Progenitor cell of endocrine pancreas (in vitro differentiated cells): ENCODE results near the gene CDC6. TPM values are rescaled to one million over a fixed set of nuclear protein-coding genes. Genes with fewer than 3 reads are reported as not detected.

Experiments used
- DNase-seq: peaks from one replicate; pipeline ENCODE4 v3.0.0; 2021; ENCODE audit warnings: low spot score; ENCODE audit not compliant: unreplicated experiment
- H3K27ac Mint-ChIP-seq: 2 replicates; pipeline ENCODE4 v1.8.0; 2021; ENCODE audit warnings: mild to moderate bottlenecking, moderate library complexity, mixed read lengths
- H3K27me3 Mint-ChIP-seq: 2 replicates; pipeline ENCODE4 v1.8.0; 2021; ENCODE audit warnings: mixed read lengths
- H3K36me3 Mint-ChIP-seq: 2 replicates; pipeline ENCODE4 v1.8.0; 2022; ENCODE audit warnings: mixed read lengths; ENCODE audit not compliant: insufficient read depth
- H3K4me1 Mint-ChIP-seq: 2 replicates; pipeline ENCODE4 v1.8.0; 2021; ENCODE audit warnings: low read depth, mixed read lengths
- H3K4me3 Mint-ChIP-seq: 2 replicates; pipeline ENCODE4 v1.8.0; 2021; ENCODE audit warnings: low read depth, mild to moderate bottlenecking, moderate library complexity, mixed read lengths
- H3K9me3 Mint-ChIP-seq: 2 replicates; pipeline ENCODE4 v1.8.0; 2021; ENCODE audit warnings: low read depth, mixed read lengths
- CTCF ChIP-seq: fragments of 200-600 bp; sonication (generic); IDR thresholded peaks from one replicate; pipeline ENCODE4 v1.5.0; 2021; ENCODE audit warnings: antibody characterized with exemption, mild to moderate bottlenecking; ENCODE audit not compliant: unreplicated experiment
- total RNA-seq: library from RNA; stranded (reverse); gene quantifications from 2 replicates; pipeline ENCODE4 v1.2.1, GENCODE V29; 2021

The CDC6 gene
- total RNA-seq, 1 donor from 2014 or later: 35.7 TPM

GRCh38 chr17:40315206-40315605 lies 27.5 kb downstream of the CDC6 start:
- H3K4me1 Mint-ChIP-seq: peaks cover 68% of the 10 kb centered on the region
- H3K27me3 Mint-ChIP-seq: no peaks in the 10 kb centered on the region
- no peaks in the 10 kb centered on the region for H3K9me3 Mint-ChIP-seq

GRCh38 chr17:40315678-40316570 lies 28.2 kb downstream of the CDC6 start:
- no peak for DNase-seq
- H3K9me3 Mint-ChIP-seq: no peaks in the 10 kb centered on the region
- H3K4me3 Mint-ChIP-seq: peak overlapping the region; percentile 50
- no peaks in the 10 kb centered on the region for H3K27me3 Mint-ChIP-seq
- TF ChIP-seq CTCF: no peak
- H3K27ac Mint-ChIP-seq: peak overlapping the region; percentile 85
- no peaks in the 10 kb centered on the region for H3K36me3 Mint-ChIP-seq
- H3K4me1 Mint-ChIP-seq: peaks cover 64% of the 10 kb centered on the region

More at GRCh38 chr17:40315206-40315605, 27.5 kb downstream of the CDC6 start:
- H3K4me3 Mint-ChIP-seq: no peak overlapping the region
- TF ChIP-seq CTCF: no peak
- H3K36me3 Mint-ChIP-seq: no peaks in the 10 kb centered on the region
- H3K27ac Mint-ChIP-seq: no peak overlapping the region
- no peak for DNase-seq

GRCh38 chr17:40316571-40317344 lies 29.1 kb downstream of the CDC6 start:
- no peaks in the 10 kb centered on the region for H3K36me3 Mint-ChIP-seq
- DNase-seq: no peak
- H3K27ac Mint-ChIP-seq: peak overlapping the region; percentile 87
- H3K4me3 Mint-ChIP-seq: peak overlapping the region; percentile 86
- H3K4me1 Mint-ChIP-seq: peaks cover 62% of the 10 kb centered on the region
- peak; percentile 13 for TF ChIP-seq CTCF
- no peaks in the 10 kb centered on the region for H3K27me3 Mint-ChIP-seq
- H3K9me3 Mint-ChIP-seq: no peaks in the 10 kb centered on the region

- Mint-ChIP-seq H3K36me3 (no peaks in the 10 kb centered on the region), H3K27me3 (no peaks in the 10 kb centered on the region), H3K4me1 (peaks cover 63% of the 10 kb centered on the region), H3K27ac (peak overlapping the region; percentile 87), H3K9me3 (no peaks in the 10 kb centered on the region), H3K4me3 (peak overlapping the region; percentile 86)
- peak; percentile 55 for TF ChIP-seq CTCF
- no peak for DNase-seq
These were observed 29.7 kb downstream of the CDC6 start for GRCh38 chr17:40317345-40317873.
